K562 (cell line): ENCODE measurements around the gene NUAK2. TPM values are rescaled to one million over a fixed set of nuclear protein-coding genes. Genes with fewer than 3 reads are reported as not detected.

ENCODE experiments used
- CC2D1A ChIP-seq: fragments of 450-650 bp; IDR thresholded peaks from 2 replicates; pipeline ENCODE4 v1.6.1; 2017; ENCODE audit warnings: mild to moderate bottlenecking
- FOSL1 ChIP-seq: fragments of 200-800 bp; sonication (Bioruptor generic); conservative IDR thresholded peaks from 2 replicates; pipeline ENCODE4 v1.6.1; 2016; ENCODE audit warnings: missing genetic modification characterization, missing compliant biosample characterization
- GABPB1 ChIP-seq: sonication (generic); formaldehyde crosslinking; IDR thresholded peaks from 2 replicates; pipeline ENCODE4 v1.8.0; 2022; ENCODE audit warnings: mild to moderate bottlenecking, missing genetic modification reagents
- JUND ChIP-seq, 2 experiments: IDR thresholded peaks; 2 replicates in 1 of 2; 3 replicates in 1 of 2; pipeline ENCODE4 v1.6.1; 2011; ENCODE audit warnings: borderline replicate concordance in 2 of 2, low read depth in 2 of 2, low read length in 2 of 2, improper control_type of control experiment in 1 of 2, missing biosample characterization in 1 of 2, missing genetic modification characterization in 1 of 2, missing genetic modification reagents in 1 of 2
- MAFG ChIP-seq: fragments of 450-650 bp; conservative IDR thresholded peaks from 2 replicates; pipeline ENCODE4 v1.6.1; 2016; ENCODE audit warnings: missing genetic modification characterization, missing compliant biosample characterization
- NUFIP1 ChIP-seq: fragments of 450-650 bp; IDR thresholded peaks from 2 replicates; pipeline ENCODE4 v1.6.1; 2018; ENCODE audit not compliant: partially characterized antibody
- SIN3A ChIP-seq, 2 experiments: fragments of 150-350 bp in 1 of 2; IDR thresholded peaks; 2 replicates each; pipeline ENCODE4 v1.6.1; 2011 to 2016; ENCODE audit warnings: borderline replicate concordance in 2 of 2, low read depth in 2 of 2, low read length in 2 of 2, mild to moderate bottlenecking in 2 of 2, moderate library complexity in 2 of 2; ENCODE audit not compliant: control insufficient read depth in 1 of 2
- ZNF316 ChIP-seq: fragments of 450-650 bp; IDR thresholded peaks from 2 replicates; pipeline ENCODE4 v1.6.1; 2016
- polyA plus RNA-seq, 8 experiments: library from polyadenylated mRNA; depleted of rRNA in 4 of 8; stranded (reverse) in 5 of 8; unstranded in 3 of 8; fragments of >200 nt; fragmentation: Nextera tagmentation in 2 of 8; fragmentation: Illumina TruSeq in 1 of 8; extraction: Ambion mirVana in 2 of 8; extraction: Trizol in 1 of 8; gene quantifications; 2 replicates each; pipeline versions ENCODE4 v1.2.1 to v1.2.3, GENCODE V29; 2011 to 2014; ENCODE audit warnings: inconsistent platforms in 1 of 8, missing spikeins in 1 of 8
- total RNA-seq, 7 experiments: library from RNA; depleted of rRNA in 6 of 7; stranded (reverse); fragments of >200 nt in 6 of 7; fragmentation: Illumina TruSeq in 2 of 7; extraction: Trizol in 2 of 7; gene quantifications; 2 replicates each; pipeline versions ENCODE4 v1.2.1 to v1.2.3, GENCODE V29; 2011 to 2021; ENCODE audit warnings: low replicate concordance in 1 of 7
- TF ChIP-seq, protein P1 (sequence below): sonication (generic); formaldehyde crosslinking; IDR thresholded peaks from 2 replicates; pipeline ENCODE4 v1.8.0; 2023; ENCODE audit warnings: missing genetic modification reagents, mild to moderate bottlenecking, borderline replicate concordance
- TF ChIP-seq, protein P2 (sequence below), 2 experiments: fragments of 250-450 bp in 1 of 2; fragments of 450-650 bp in 1 of 2; sonication (Bioruptor Pico) in 1 of 2; IDR thresholded peaks; 2 replicates each; pipeline versions ENCODE4 v1.6.1 to v1.8.0; 2016 to 2021; ENCODE audit warnings: mild to moderate bottlenecking in 2 of 2, moderate library complexity in 2 of 2, missing compliant biosample characterization in 1 of 2, missing genetic modification characterization in 1 of 2
- TF ChIP-seq, protein P3 (sequence below): fragments of 450-650 bp; IDR thresholded peaks from 2 replicates; pipeline ENCODE4 v1.6.1; 2016

NUAK2 gene
- total and polyA plus RNA-seq, 9 of the 15 experiments (the other 6 are each of a cell fraction or from before 2014, with no cell fraction given), result 0.04 to 0.44 (median 0.14) TPM

DNA sequence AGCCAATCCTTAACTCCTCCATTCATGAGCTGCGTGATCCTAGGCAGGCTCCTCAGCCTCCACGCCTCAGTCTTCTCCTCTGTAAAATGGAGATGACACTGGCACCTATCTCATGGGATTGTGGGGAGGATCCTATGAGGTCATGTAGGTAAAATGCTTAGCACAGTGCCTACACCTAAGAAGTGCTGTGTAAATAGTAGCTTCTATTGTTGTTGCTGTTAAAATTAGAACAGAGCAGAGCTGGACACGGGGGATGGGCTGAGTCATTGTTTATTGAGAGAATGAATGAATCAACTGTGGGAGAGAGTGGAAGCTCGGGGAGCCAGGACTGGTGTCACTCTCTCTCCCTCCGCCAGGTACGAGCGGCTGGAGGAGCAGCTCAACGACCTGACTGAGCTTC lies 50.8 kb downstream of the NUAK2 start (continued):
- TF ChIP-seq, protein P1, sequence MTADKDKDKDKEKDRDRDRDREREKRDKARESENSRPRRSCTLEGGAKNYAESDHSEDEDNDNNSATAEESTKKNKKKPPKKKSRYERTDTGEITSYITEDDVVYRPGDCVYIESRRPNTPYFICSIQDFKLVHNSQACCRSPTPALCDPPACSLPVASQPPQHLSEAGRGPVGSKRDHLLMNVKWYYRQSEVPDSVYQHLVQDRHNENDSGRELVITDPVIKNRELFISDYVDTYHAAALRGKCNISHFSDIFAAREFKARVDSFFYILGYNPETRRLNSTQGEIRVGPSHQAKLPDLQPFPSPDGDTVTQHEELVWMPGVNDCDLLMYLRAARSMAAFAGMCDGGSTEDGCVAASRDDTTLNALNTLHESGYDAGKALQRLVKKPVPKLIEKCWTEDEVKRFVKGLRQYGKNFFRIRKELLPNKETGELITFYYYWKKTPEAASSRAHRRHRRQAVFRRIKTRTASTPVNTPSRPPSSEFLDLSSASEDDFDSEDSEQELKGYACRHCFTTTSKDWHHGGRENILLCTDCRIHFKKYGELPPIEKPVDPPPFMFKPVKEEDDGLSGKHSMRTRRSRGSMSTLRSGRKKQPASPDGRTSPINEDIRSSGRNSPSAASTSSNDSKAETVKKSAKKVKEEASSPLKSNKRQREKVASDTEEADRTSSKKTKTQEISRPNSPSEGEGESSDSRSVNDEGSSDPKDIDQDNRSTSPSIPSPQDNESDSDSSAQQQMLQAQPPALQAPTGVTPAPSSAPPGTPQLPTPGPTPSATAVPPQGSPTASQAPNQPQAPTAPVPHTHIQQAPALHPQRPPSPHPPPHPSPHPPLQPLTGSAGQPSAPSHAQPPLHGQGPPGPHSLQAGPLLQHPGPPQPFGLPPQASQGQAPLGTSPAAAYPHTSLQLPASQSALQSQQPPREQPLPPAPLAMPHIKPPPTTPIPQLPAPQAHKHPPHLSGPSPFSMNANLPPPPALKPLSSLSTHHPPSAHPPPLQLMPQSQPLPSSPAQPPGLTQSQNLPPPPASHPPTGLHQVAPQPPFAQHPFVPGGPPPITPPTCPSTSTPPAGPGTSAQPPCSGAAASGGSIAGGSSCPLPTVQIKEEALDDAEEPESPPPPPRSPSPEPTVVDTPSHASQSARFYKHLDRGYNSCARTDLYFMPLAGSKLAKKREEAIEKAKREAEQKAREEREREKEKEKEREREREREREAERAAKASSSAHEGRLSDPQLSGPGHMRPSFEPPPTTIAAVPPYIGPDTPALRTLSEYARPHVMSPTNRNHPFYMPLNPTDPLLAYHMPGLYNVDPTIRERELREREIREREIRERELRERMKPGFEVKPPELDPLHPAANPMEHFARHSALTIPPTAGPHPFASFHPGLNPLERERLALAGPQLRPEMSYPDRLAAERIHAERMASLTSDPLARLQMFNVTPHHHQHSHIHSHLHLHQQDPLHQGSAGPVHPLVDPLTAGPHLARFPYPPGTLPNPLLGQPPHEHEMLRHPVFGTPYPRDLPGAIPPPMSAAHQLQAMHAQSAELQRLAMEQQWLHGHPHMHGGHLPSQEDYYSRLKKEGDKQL (CRISPR knock-in tag), result no peak
- TF ChIP-seq GABPB1 (CRISPR knock-in tag) (no peak), JUND (IDR thresholded peaks at IDR 0.05; ENCODE audit: borderline replicate concordance, low read depth, low read length) (peak; percentile 34; the same call in 1 of the 2 replicates), JUND (tag; IDR thresholded peaks at IDR 0.05; ENCODE audit: borderline replicate concordance, low read depth, low read length) (no peak), NUFIP1 (no peak), FOSL1 (peak; percentile 47; the same call in 1 of the 2 replicates), CC2D1A (no peak), SIN3A (IDR thresholded peaks at IDR 0.05; ENCODE audit: borderline replicate concordance in 2 of 2, control insufficient read depth in 1 of 2, low read depth in 2 of 2, low read length in 2 of 2) (no peak), MAFG (0 out of 2 replicates have a peak, but pooled peaks have one; percentile 26), ZNF316 (peak; percentile 37; the same call in 1 of the 2 replicates)
- TF ChIP-seq, protein P2, sequence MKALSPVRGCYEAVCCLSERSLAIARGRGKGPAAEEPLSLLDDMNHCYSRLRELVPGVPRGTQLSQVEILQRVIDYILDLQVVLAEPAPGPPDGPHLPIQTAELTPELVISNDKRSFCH (CRISPR knock-in tag; IDR thresholded peaks at IDR 0.05), result no peak
- TF ChIP-seq, protein P2 (tag; IDR thresholded peaks at IDR 0.05), result no peak
- TF ChIP-seq, protein P3, sequence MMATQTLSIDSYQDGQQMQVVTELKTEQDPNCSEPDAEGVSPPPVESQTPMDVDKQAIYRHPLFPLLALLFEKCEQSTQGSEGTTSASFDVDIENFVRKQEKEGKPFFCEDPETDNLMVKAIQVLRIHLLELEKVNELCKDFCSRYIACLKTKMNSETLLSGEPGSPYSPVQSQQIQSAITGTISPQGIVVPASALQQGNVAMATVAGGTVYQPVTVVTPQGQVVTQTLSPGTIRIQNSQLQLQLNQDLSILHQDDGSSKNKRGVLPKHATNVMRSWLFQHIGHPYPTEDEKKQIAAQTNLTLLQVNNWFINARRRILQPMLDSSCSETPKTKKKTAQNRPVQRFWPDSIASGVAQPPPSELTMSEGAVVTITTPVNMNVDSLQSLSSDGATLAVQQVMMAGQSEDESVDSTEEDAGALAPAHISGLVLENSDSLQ, result no peak
